HepG2 (cell line): ENCODE measurements around the gene COQ8B. TPM values are rescaled to one million over a fixed set of nuclear protein-coding genes. Genes with fewer than 3 reads are reported as not detected.

Source experiments
- ATAC-seq: fragments of 200-7000 bp; cut with Tn5 transposase; 3 replicates; pipeline ENCODE4 v1.9.1; 2020; ENCODE audit warnings: mild to moderate bottlenecking, moderate library complexity
- Bru-seq: library from RNA; stranded (reverse); fragments of 400-500 nt; gene quantifications from one replicate; lab custom pipeline; 2021; lab: Mats Ljungman, UMichigan
- BruChase-seq, 2 experiments: library from RNA; stranded (reverse); fragments of 400-500 nt; gene quantifications; one replicate each; lab custom pipeline; 2021; lab: Mats Ljungman, UMichigan
- BruUV-seq: library from RNA; stranded (reverse); fragments of 400-500 nt; replicated peaks from 2 replicates; lab custom pipeline; 2021; lab: Mats Ljungman, UMichigan
- CTCF ChIA-PET: fragments of 300-600 bp; formaldehyde crosslinking; extraction: SDS; loops from one replicate; lab custom pipeline; 2021; ENCODE audit warnings: low total read pairs, inconsistent platforms, low intra/inter-chr PET ratio; lab: Yijun Ruan, JAX
- POLR2A ChIA-PET: fragments of 350-600 bp; sonication (Branson Sonifier 250); formaldehyde crosslinking; loops from one replicate; lab custom pipeline; 2020; ENCODE audit warnings: antibody characterized with exemption, inconsistent platforms; lab: Yijun Ruan, JAX
- DNase-seq: peaks from one replicate; pipeline ENCODE4 v3.0.0-alpha.2; 2015; ENCODE audit warnings: low spot score
- FAIRE-seq: peaks from 3 replicates; lab custom pipeline; 2011; peaks lifted over from hg19 to GRCh38; lab: Jason Lieb, UNC
- H2AFZ ChIP-seq: one replicate; pipeline ENCODE4 v1.6.1; 2011; ENCODE audit warnings: low read length, inconsistent platforms
- H3K27ac ChIP-seq: fragments of 300-600 bp; 3 replicates; pipeline ENCODE4 v1.8.0; 2011; ENCODE audit warnings: mixed run types, mild to moderate bottlenecking, mixed read lengths, low read length, inconsistent platforms; ENCODE audit not compliant: insufficient read depth; ENCODE audit errors: extremely low read length
- H3K27me3 ChIP-seq, 2 experiments: fragments of 200-600 bp in 1 of 2; 2 replicates in 1 of 2; 3 replicates in 1 of 2; pipeline versions ENCODE4 v1.6.0 to v1.8.0; 2011; ENCODE audit warnings: low read length in 2 of 2, mild to moderate bottlenecking in 2 of 2, moderate library complexity in 2 of 2, inconsistent platforms in 1 of 2; ENCODE audit not compliant: insufficient read depth in 2 of 2, control insufficient read depth in 1 of 2
- H3K36me3 ChIP-seq, 2 experiments: fragments of 200-600 bp in 1 of 2; replicated peaks in 1 of 2; 2 replicates in 1 of 2; 3 replicates in 1 of 2; pipeline versions ENCODE4 v1.5.1 to v1.8.0; 2011; ENCODE audit warnings: low read length in 2 of 2, inconsistent platforms in 1 of 2; ENCODE audit not compliant: insufficient read depth in 2 of 2, control insufficient read depth in 1 of 2
- H3K4me1 ChIP-seq: 2 replicates; pipeline ENCODE4 v1.5.1; 2012; ENCODE audit warnings: low read length, inconsistent platforms; ENCODE audit not compliant: insufficient read depth
- H3K4me2 ChIP-seq: 2 replicates; pipeline ENCODE4 v1.6.0; 2011; ENCODE audit warnings: low read depth, low read length, inconsistent platforms
- H3K4me3 ChIP-seq, 3 experiments: fragments of 200-600 bp in 1 of 3; sonication (generic), shearing (Covaris generic) in 1 of 3; replicated peaks in 1 of 3; 2 replicates each; pipeline ENCODE4 v1.5.1; 2011 to 2016; ENCODE audit warnings: low read length in 3 of 3, inconsistent platforms in 2 of 3, low read depth in 2 of 3, mild to moderate bottlenecking in 2 of 3, control low read depth in 1 of 3, mixed read lengths in 1 of 3; ENCODE audit not compliant: insufficient read depth in 1 of 3
- H3K79me2 ChIP-seq: one replicate; pipeline ENCODE4 v1.6.1; 2011; ENCODE audit warnings: low read length, inconsistent platforms; ENCODE audit not compliant: insufficient read depth
- H3K9ac ChIP-seq: 2 replicates; pipeline ENCODE4 v1.6.0; 2011; ENCODE audit warnings: mild to moderate bottlenecking, low read depth, low read length, inconsistent platforms; ENCODE audit not compliant: insufficient read depth
- H3K9me3 ChIP-seq: 2 replicates; pipeline ENCODE4 v1.5.1; 2012; ENCODE audit warnings: mild to moderate bottlenecking, low read length
- H4K20me1 ChIP-seq: 2 replicates; pipeline ENCODE4 v1.6.0; 2011; ENCODE audit warnings: inconsistent platforms, mild to moderate bottlenecking, low read length, moderate library complexity; ENCODE audit not compliant: insufficient read depth
- AKAP8 ChIP-seq: sonication (generic); formaldehyde crosslinking; IDR thresholded peaks from 2 replicates; pipeline ENCODE4 v1.5.1; 2020; ENCODE audit warnings: mild to moderate bottlenecking, missing genetic modification reagents
- GABPA ChIP-seq, 2 experiments: IDR thresholded peaks; 2 replicates each; pipeline ENCODE4 v1.6.1; 2011 to 2016; ENCODE audit warnings: low read depth in 2 of 2, low read length in 1 of 2, missing biosample characterization in 1 of 2, missing genetic modification characterization in 1 of 2
- GABPB1 ChIP-seq: IDR thresholded peaks from 2 replicates; pipeline ENCODE4 v1.6.1; 2016; ENCODE audit warnings: mild to moderate bottlenecking, missing genetic modification reagents, moderate library complexity, missing compliant biosample characterization
- KLF6 ChIP-seq: IDR thresholded peaks from 2 replicates; pipeline ENCODE4 v1.8.0; 2016; ENCODE audit warnings: missing biosample characterization, missing genetic modification reagents
- NKX3-1 ChIP-seq: sonication (generic); formaldehyde crosslinking; IDR thresholded peaks from 2 replicates; pipeline ENCODE4 v1.5.0; 2020; ENCODE audit warnings: missing genetic modification reagents
- RBFOX2 ChIP-seq: fragments of 200-400 bp; formaldehyde crosslinking; IDR thresholded peaks from 2 replicates; pipeline ENCODE4 v1.6.1; 2017; ENCODE audit warnings: low read depth, mild to moderate bottlenecking, low read length
- RBM22 ChIP-seq: fragments of 200-400 bp; formaldehyde crosslinking; optimal IDR thresholded peaks from 2 replicates; pipeline ENCODE3; 2017; ENCODE audit warnings: mild to moderate bottlenecking, low read length, moderate library complexity
- USF2 ChIP-seq, 2 experiments: sonication (generic) in 1 of 2; formaldehyde crosslinking in 1 of 2; IDR thresholded peaks; 2 replicates each; pipeline versions ENCODE4 v1.5.1 to v1.6.1; 2011 to 2020; ENCODE audit warnings: borderline replicate concordance in 1 of 2, low read depth in 1 of 2, low read length in 1 of 2, mild to moderate bottlenecking in 1 of 2, missing genetic modification reagents in 1 of 2, moderate library complexity in 1 of 2
- ZFP36 ChIP-seq: fragments of 150-350 bp; IDR thresholded peaks from 2 replicates; pipeline ENCODE4 v1.6.1; 2018; ENCODE audit warnings: borderline replicate concordance, low read length, low read depth; ENCODE audit not compliant: partially characterized antibody
- ZMYM2 ChIP-seq: sonication (generic); formaldehyde crosslinking; IDR thresholded peaks from 2 replicates; pipeline ENCODE4 v1.8.0; 2022; ENCODE audit warnings: mild to moderate bottlenecking, missing genetic modification reagents
- ZNF160 ChIP-seq: sonication (generic); formaldehyde crosslinking; IDR thresholded peaks from 2 replicates; pipeline ENCODE4 v1.8.0; 2022; ENCODE audit warnings: mild to moderate bottlenecking, inconsistent platforms, missing genetic modification reagents
- ZNF20 ChIP-seq: sonication (generic); formaldehyde crosslinking; IDR thresholded peaks from 2 replicates; pipeline ENCODE4 v1.4.0; 2020; ENCODE audit warnings: mild to moderate bottlenecking, moderate library complexity, missing genetic modification reagents
- ZNF235 ChIP-seq: sonication (generic); formaldehyde crosslinking; IDR thresholded peaks from 2 replicates; pipeline ENCODE4 v1.8.1; 2023; ENCODE audit warnings: mild to moderate bottlenecking, missing genetic modification reagents, borderline replicate concordance
- ZNF350 ChIP-seq: sonication (generic); formaldehyde crosslinking; IDR thresholded peaks from 2 replicates; pipeline ENCODE4 v1.4.0; 2020; ENCODE audit warnings: mild to moderate bottlenecking, low read depth, missing genetic modification reagents, borderline replicate concordance
- ZNF644 ChIP-seq: IDR thresholded peaks from 2 replicates; pipeline ENCODE4 v1.6.1; 2016; ENCODE audit warnings: low read depth
- ZNF792 ChIP-seq: IDR thresholded peaks from 2 replicates; pipeline ENCODE4 v1.6.1; 2016
- WGBS: methylation state at CpG from one replicate; pipeline ENCODE4 v1.1.6; 2017; ENCODE audit warnings: low lambda C conversion rate; 5-methylcytosine and 5-hydroxymethylcytosine counted together
- in situ Hi-C: cut with HindIII; loops from 2 replicates; pipeline ENCODE4 v1.10.0; 2017; ENCODE audit warnings: low pct_unique_long_range_greater_than_20kb; ENCODE audit not compliant: extremely low pct_ligation_motif_present
- intact Hi-C: fragments of 100-400 bp; cut with micrococcal nuclease; formaldehyde crosslinking; loops from one replicate; pipeline ENCODE4 v1.10.0; 2022; ENCODE audit not compliant: unreplicated experiment
- long read RNA-seq, 2 experiments: library from RNA in 1 of 2; library from polyadenylated mRNA in 1 of 2; stranded (forward) in 1 of 2; unstranded in 1 of 2; transcript quantifications; one replicate each; pipeline ENCODE4 v2.0.0, GENCODE V29; 2019 to 2022
- polyA minus RNA-seq, 3 experiments: library from RNA; depleted of rRNA, polyadenylated mRNA; stranded (reverse); fragments of >200 nt; gene quantifications; 2 replicates each; pipeline ENCODE4 v1.2.3, GENCODE V29; 2011; ENCODE audit warnings: low replicate concordance in 1 of 3
- polyA plus RNA-seq, 8 experiments: library from polyadenylated mRNA; depleted of rRNA in 3 of 8; stranded (reverse) in 7 of 8; unstranded in 1 of 8; fragments of >200 nt; fragmentation: Illumina TruSeq in 4 of 8; extraction: Trizol in 4 of 8; gene quantifications; 2 replicates each; pipeline versions ENCODE4 v1.2.1 to v1.2.3, GENCODE V29; 2011 to 2016; ENCODE audit warnings: low read depth in 4 of 8, missing spikeins in 1 of 8, mixed read lengths in 1 of 8; ENCODE audit not compliant: insufficient read depth in 1 of 8
- total RNA-seq, 5 experiments: library from RNA; depleted of rRNA; stranded (reverse); fragments of >200 nt; fragmentation: Illumina TruSeq; extraction: Trizol; gene quantifications; 2 replicates each; pipeline ENCODE4 v1.2.3, GENCODE V29; 2016; ENCODE audit warnings: low read depth in 1 of 5

COQ8B gene
- total RNA-seq (2016; rRNA removed; fragmentation: Illumina TruSeq; extraction: Trizol) (10.3 and 17.2 TPM in 2 replicates), polyA plus RNA-seq (2011; rRNA removed) (12.3 and 14.7 TPM in 2 replicates), polyA minus RNA-seq (2011; rRNA and poly(A)+ RNA removed; ENCODE audit: low replicate concordance) (22.0 and 30.0 TPM in 2 replicates), Bru-seq, nascent RNA (percentile 49 among the genes with signal in this experiment), BruChase-seq, experiment 1, labeled RNA remaining after a 6-hour chase (percentile 45 among the genes with signal in this experiment), BruChase-seq, experiment 2, labeled RNA remaining after a 2-hour chase (percentile 53 among the genes with signal in this experiment)
- total RNA-seq (2016; cell fraction: cytosol; rRNA removed; fragmentation: Illumina TruSeq; extraction: Trizol; ENCODE audit: low read depth) = 11.6 and 12.3 TPM in 2 replicates
- total RNA-seq (2016; cell fraction: insoluble cytoplasmic fraction; rRNA removed; fragmentation: Illumina TruSeq; extraction: Trizol) = 8.6 and 17.5 TPM in 2 replicates
- total RNA-seq (2016; cell fraction: membrane; rRNA removed; fragmentation: Illumina TruSeq; extraction: Trizol) = 16.6 and 19.5 TPM in 2 replicates
- 13.3 and 18.3 TPM in 2 replicates for total RNA-seq (2016; cell fraction: nucleus; rRNA removed; fragmentation: Illumina TruSeq; extraction: Trizol)
- 9.9 and 15.6 TPM in 2 replicates for polyA plus RNA-seq (2011; cell fraction: cytosol; rRNA removed)
- 54.2 and 65.2 TPM in 2 replicates for polyA plus RNA-seq (2011; cell fraction: nucleus; rRNA removed)
- polyA plus RNA-seq (2012) = 8.7 and 13.0 TPM in 2 replicates
- 5.6 and 6.3 TPM in 2 replicates for polyA plus RNA-seq (2016; cell fraction: cytosol; fragmentation: Illumina TruSeq; extraction: Trizol; ENCODE audit: low read depth)
- 7.8 and 9.6 TPM in 2 replicates for polyA plus RNA-seq (2016; cell fraction: insoluble cytoplasmic fraction; fragmentation: Illumina TruSeq; extraction: Trizol; ENCODE audit: low read depth)
- polyA plus RNA-seq (2016; cell fraction: membrane; fragmentation: Illumina TruSeq; extraction: Trizol; ENCODE audit: low read depth) = 8.1 and 8.4 TPM in 2 replicates
- polyA plus RNA-seq (2016; cell fraction: nucleus; fragmentation: Illumina TruSeq; extraction: Trizol; ENCODE audit: insufficient read depth, low read depth) = 21.5 and 25.0 TPM in 2 replicates
- polyA minus RNA-seq (2011; cell fraction: cytosol; rRNA and poly(A)+ RNA removed) = 7.7 and 9.0 TPM in 2 replicates
- 19.1 and 21.8 TPM in 2 replicates for polyA minus RNA-seq (2011; cell fraction: nucleus; rRNA and poly(A)+ RNA removed)
- long read RNA-seq, experiment 1, partial matches to known transcripts = 0 of 13 reads
- long read RNA-seq, experiment 1, other reads (novel, unspliced or antisense) = 12 of 13 reads
- long read RNA-seq, experiment 2, partial matches to known transcripts = 17 of 31 reads
- long read RNA-seq, experiment 2, other reads (novel, unspliced or antisense) = 10 of 31 reads

- Histone ChIP-seq H3K27ac (peak within 1 kb of the TSS; percentile 95), H3K4me3 (peak within 1 kb of the TSS; percentile 90 to 99 (median 92)), H3K9me3 (no peaks in the 10 kb centered on the region), H2AFZ (no peak within 1 kb of the TSS), H3K27me3 (no peaks in the 10 kb centered on the region; a peak in 1 of 5 replicates), H3K4me2 (peak within 1 kb of the TSS; percentile 94), H4K20me1 (0 out of 2 replicates have a peak, but pooled peaks cover 4% of the 10 kb centered on the region), H3K36me3 (no peaks in the 10 kb centered on the region), H3K4me1 (peaks cover 44% of the 10 kb centered on the region), H3K9ac (peak within 1 kb of the TSS; percentile 96), H3K79me2 (peaks cover 44% of the 10 kb centered on the region)
- POLR2A ChIA-PET = interaction anchor here (0.9 to 2.4 kb wide), 17 partner anchors 9 to 648 kb away, joined by 3 to 30 read pairs (median 4); partner anchors contain the start of genes ACTMAP, B9D2, EGLN2 and RAB4B
- WGBS = 0% methylated on average over 8 of the region's 76 CpGs
- intact Hi-C loops (loop anchor here (5.0 kb wide), 1 partner anchor 91 kb away; no protein-coding TSS in a partner anchor), in situ Hi-C loops (loop anchor here (5.0 kb wide), 1 partner anchor 36 kb away; the partner anchor contains the start of genes ACTMAP and SNRPA)
- BruUV-seq = TSS peak; percentile 72
- CTCF ChIA-PET = no interaction called here
- FAIRE-seq (peak; percentile 81), ATAC-seq (peak; percentile 64), DNase-seq (peak; percentile 95)
- no peak for TF ChIP-seq ZNF160 (CRISPR knock-in tag)
- TF ChIP-seq KLF6 = peak; percentile 68; the same call in 1 of the 2 replicates
- 0 out of 2 replicates have a peak, but pooled peaks have one; percentile 55 for TF ChIP-seq ZNF235 (CRISPR knock-in tag)
- TF ChIP-seq AKAP8 = no peak
- TF ChIP-seq ZNF350 = no peak
- peak; percentile 86 for TF ChIP-seq RBFOX2
- no peak for TF ChIP-seq RBM22
- TF ChIP-seq ZNF20 (CRISPR knock-in tag) = peak; percentile 89
- TF ChIP-seq ZNF792 (CRISPR knock-in tag) = no peak
- TF ChIP-seq ZNF644 (CRISPR knock-in tag) = no peak
- TF ChIP-seq ZMYM2 = peak; percentile 84
- no peak for TF ChIP-seq ZFP36
- TF ChIP-seq GABPA (IDR thresholded peaks at IDR 0.05; ENCODE audit: low read depth, low read length) = peak; percentile 74
- TF ChIP-seq GABPA (CRISPR knock-in tag; IDR thresholded peaks at IDR 0.05; ENCODE audit: low read depth) = peak; percentile 92
- no peak for TF ChIP-seq USF2 (IDR thresholded peaks at IDR 0.05; ENCODE audit: low read depth, low read length)
- no peak for TF ChIP-seq USF2 (CRISPR knock-in tag; IDR thresholded peaks at IDR 0.05; ENCODE audit: borderline replicate concordance)
- no peak; the same call in 1 of the 2 replicates for TF ChIP-seq NKX3-1 (CRISPR knock-in tag)
- peak; percentile 95 for TF ChIP-seq GABPB1 (CRISPR knock-in tag)
Measured at GRCh38 chr19:40716482-40717324, at the start of gene COQ8B, which contains the start of gene ITPKC. Gene COQ8B (minus strand): TSS chr19:40716886. CDS start chr19:40714632, 2,254 bp downstream. Gene ITPKC (plus strand): TSS chr19:40717112. CDS start chr19:40717136, 24 bp downstream.
